Measurements from ENCODE around the gene DNLZ.

Gene DNLZ

GRCh38 chr9:136328011-136328621 lies 35.4 kb downstream of the DNLZ start:
- Histone ChIP-seq H4K20me1 (ENCODE audit: control insufficient read depth, insufficient read depth, low read depth, low read length) (no peaks in the 10 kb centered on the region), H3K4me2 (ENCODE audit: low read length) (no peak overlapping the region), H3K9me3 (ENCODE audit: control insufficient read depth, insufficient read depth, low read length) (no peaks in the 10 kb centered on the region), H3K27ac (ENCODE audit: low read depth, low read length) (no peak overlapping the region), H3K4me3 (ENCODE audit: low read length) (no peak overlapping the region), H3K27me3 (ENCODE audit: control insufficient read depth, low read length) (peaks cover 19% of the 10 kb centered on the region), H3K4me1 (ENCODE audit: control insufficient read depth, low read length) (no peaks in the 10 kb centered on the region), H3K36me3 (ENCODE audit: control insufficient read depth, low read length) (no peaks in the 10 kb centered on the region), H3K79me2 (ENCODE audit: control insufficient read depth, low read length) (no peaks in the 10 kb centered on the region), H3K9me2 (replicated peaks; ENCODE audit: control insufficient read depth, low read length) (no peaks in the 10 kb centered on the region), H3F3A (ENCODE audit: control insufficient read depth, insufficient read depth) (no peaks in the 10 kb centered on the region)
- no peak for TF ChIP-seq CTCF (IDR thresholded peaks at IDR 0.05; ENCODE audit: low read depth, low read length, poor library complexity, severe bottlenecking)
- no peak for TF ChIP-seq EZH2phosphoT487 (IDR thresholded peaks at IDR 0.05; ENCODE audit: borderline replicate concordance, low read length)

- Histone ChIP-seq H3K36me3 (ENCODE audit: control insufficient read depth, low read length) (no peaks in the 10 kb centered on the region), H3K79me2 (ENCODE audit: control insufficient read depth, low read length) (no peaks in the 10 kb centered on the region), H3K4me3 (ENCODE audit: low read length) (no peak within 1 kb of the TSS), H3K27ac (ENCODE audit: low read depth, low read length) (no peak within 1 kb of the TSS), H3K9me2 (replicated peaks; ENCODE audit: control insufficient read depth, low read length) (no peaks in the 10 kb centered on the region), H3K4me2 (ENCODE audit: low read length) (no peak within 1 kb of the TSS), H3K9me3 (ENCODE audit: control insufficient read depth, insufficient read depth, low read length) (no peaks in the 10 kb centered on the region), H3K4me1 (ENCODE audit: control insufficient read depth, low read length) (no peaks in the 10 kb centered on the region), H4K20me1 (ENCODE audit: control insufficient read depth, insufficient read depth, low read depth, low read length) (no peaks in the 10 kb centered on the region), H3F3A (ENCODE audit: control insufficient read depth, insufficient read depth) (no peaks in the 10 kb centered on the region), H3K27me3 (ENCODE audit: control insufficient read depth, low read length) (peaks cover 19% of the 10 kb centered on the region)
- TF ChIP-seq EZH2phosphoT487 (IDR thresholded peaks at IDR 0.05; ENCODE audit: borderline replicate concordance, low read length) (no peak), CTCF (IDR thresholded peaks at IDR 0.05; ENCODE audit: low read depth, low read length, poor library complexity, severe bottlenecking) (no peak)
These were observed 36.1 kb downstream of the DNLZ start, which contains the start of gene GPSM1 for GRCh38 chr9:136327304-136327974. GPSM1 (plus strand) TSS chr9:136327539; CDS start chr9:136327696, 157 bp downstream.

DNA sequence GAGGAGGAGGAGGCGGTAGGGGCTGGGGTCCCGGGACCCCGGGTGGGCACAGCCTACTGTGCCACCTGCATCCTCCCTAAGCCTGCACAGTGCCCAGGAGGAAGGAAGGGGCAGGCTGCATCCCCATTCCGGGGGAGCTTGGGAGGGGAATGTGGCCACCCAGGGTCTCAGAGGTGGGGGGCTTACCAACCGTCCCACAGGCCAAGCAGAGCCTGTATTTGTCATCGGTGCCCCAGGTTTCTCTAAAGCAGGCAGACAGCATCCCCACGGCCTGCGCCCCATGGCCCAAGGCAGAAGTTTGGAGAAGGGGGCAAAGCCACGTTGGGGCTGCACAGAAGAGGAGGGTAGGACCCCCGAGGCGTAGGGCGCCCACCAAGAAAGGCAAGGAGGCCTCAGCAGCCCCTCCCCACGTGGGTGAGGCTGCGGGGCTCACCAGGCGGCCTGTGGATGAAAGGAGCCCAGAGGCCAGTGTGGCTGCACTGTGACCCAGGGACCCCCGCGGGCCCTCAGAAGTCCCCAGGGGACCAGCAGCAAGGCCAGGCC lies 36.7 kb downstream of the DNLZ start:
- TF ChIP-seq CTCF (IDR thresholded peaks at IDR 0.05; ENCODE audit: low read depth, low read length, poor library complexity, severe bottlenecking) = no peak
- TF ChIP-seq EZH2phosphoT487 (IDR thresholded peaks at IDR 0.05; ENCODE audit: borderline replicate concordance, low read length) = no peak
- no peaks in the 10 kb centered on the region for H3K36me3 ChIP-seq (ENCODE audit: control insufficient read depth, low read length)
- no peaks in the 10 kb centered on the region for H3F3A ChIP-seq (ENCODE audit: control insufficient read depth, insufficient read depth)
- no peak overlapping the region for H3K4me3 ChIP-seq (ENCODE audit: low read length)
- H3K4me1 ChIP-seq (ENCODE audit: control insufficient read depth, low read length) = no peaks in the 10 kb centered on the region
- H3K4me2 ChIP-seq (ENCODE audit: low read length) = no peak overlapping the region
- no peaks in the 10 kb centered on the region for H3K9me2 ChIP-seq (replicated peaks; ENCODE audit: control insufficient read depth, low read length)
- no peaks in the 10 kb centered on the region for H3K79me2 ChIP-seq (ENCODE audit: control insufficient read depth, low read length)
- no peak overlapping the region for H3K27ac ChIP-seq (ENCODE audit: low read depth, low read length)
- no peaks in the 10 kb centered on the region for H4K20me1 ChIP-seq (ENCODE audit: control insufficient read depth, insufficient read depth, low read depth, low read length)
- peaks cover 19% of the 10 kb centered on the region for H3K27me3 ChIP-seq (ENCODE audit: control insufficient read depth, low read length)
- H3K9me3 ChIP-seq (ENCODE audit: control insufficient read depth, insufficient read depth, low read length) = no peaks in the 10 kb centered on the region
